Smooth muscle cell (in vitro differentiated cells): ENCODE measurements around the gene LPIN2. TPM values are rescaled to one million over a fixed set of nuclear protein-coding genes. Genes with fewer than 3 reads are reported as not detected.

Experiments used
- DNase-seq: peaks from one replicate; lab custom pipeline; 2025; ENCODE audit not compliant: unreplicated experiment; lab: John Stamatoyannopoulos, UW
- H2AFZ ChIP-seq: fragments of 200-600 bp; sonication (generic); 2 replicates; pipeline ENCODE4 v1.6.0; 2016; ENCODE audit warnings: antibody characterized with exemption, low read depth, mild to moderate bottlenecking
- H3F3A ChIP-seq: fragments of 200-600 bp; sonication (generic); 2 replicates; pipeline ENCODE4 v1.6.0; 2017; ENCODE audit warnings: antibody characterized with exemption, low read depth
- H3K27ac ChIP-seq: fragments of 200-600 bp; sonication (generic); 2 replicates; pipeline ENCODE4 v1.5.1; 2016; ENCODE audit warnings: low read depth, mild to moderate bottlenecking
- H3K27me3 ChIP-seq: fragments of 200-600 bp; sonication (generic); 2 replicates; pipeline ENCODE4 v1.6.1; 2016; ENCODE audit warnings: low read depth, mild to moderate bottlenecking
- H3K36me3 ChIP-seq: fragments of 200-600 bp; sonication (generic); 2 replicates; pipeline ENCODE4 v1.5.1; 2016; ENCODE audit warnings: low read depth
- H3K4me1 ChIP-seq: fragments of 200-600 bp; sonication (generic); 2 replicates; pipeline ENCODE4 v1.5.1; 2016; ENCODE audit warnings: low read depth
- H3K4me2 ChIP-seq: fragments of 200-600 bp; sonication (generic); 2 replicates; pipeline ENCODE4 v1.6.0; 2016; ENCODE audit warnings: mild to moderate bottlenecking
- H3K4me3 ChIP-seq: fragments of 200-600 bp; sonication (generic); 2 replicates; pipeline ENCODE4 v1.5.1; 2016; ENCODE audit warnings: mild to moderate bottlenecking
- H3K79me2 ChIP-seq: fragments of 200-600 bp; sonication (generic); 2 replicates; pipeline ENCODE4 v1.6.0; 2016; ENCODE audit warnings: low read depth, mild to moderate bottlenecking
- H3K9ac ChIP-seq: fragments of 200-600 bp; sonication (generic); 2 replicates; pipeline ENCODE4 v1.6.0; 2016; ENCODE audit warnings: low read depth
- H3K9me3 ChIP-seq: fragments of 200-600 bp; sonication (generic); replicated peaks from 2 replicates; pipeline ENCODE4 v1.5.1; 2016; ENCODE audit warnings: low read depth
- H4K20me1 ChIP-seq: fragments of 200-600 bp; sonication (generic); 2 replicates; pipeline ENCODE4 v1.6.0; 2016; ENCODE audit warnings: low read depth
- CTCF ChIP-seq: fragments of 200-600 bp; sonication (generic); IDR thresholded peaks from 2 replicates; pipeline ENCODE4 v1.5.1; 2017; ENCODE audit warnings: borderline replicate concordance, mild to moderate bottlenecking, antibody characterized with exemption; ENCODE audit not compliant: insufficient read depth, poor library complexity, severe bottlenecking
- WGBS: methylation state at CpG from one replicate; pipeline ENCODE4 v1.1.7; 2016; ENCODE audit warnings: low lambda C conversion rate; 5-methylcytosine and 5-hydroxymethylcytosine counted together
- polyA plus RNA-seq: library from polyadenylated mRNA; unstranded; fragments of >200 nt; fragmentation: Nextera tagmentation; extraction: Ambion mirVana; gene quantifications from 2 replicates; pipeline ENCODE4 v1.2.1, GENCODE V29; 2016
- total RNA-seq: library from RNA; depleted of rRNA; stranded (reverse); fragments of >200 nt; gene quantifications from 2 replicates; pipeline ENCODE4 v1.2.3, GENCODE V29; 2014

The LPIN2 gene
- total and polyA plus RNA-seq, 2 experiments from 2014 or later = 15.4 to 20.0 TPM

- WGBS = 76% methylated on average over 2 of the region's 2 CpGs
- Histone ChIP-seq H3K79me2 (peaks cover 36% of the 10 kb centered on the region), H3K4me1 (peaks cover 22% of the 10 kb centered on the region)
Observed at GRCh38 chr18:2982452-2983269, 30.3 kb downstream of the LPIN2 start.

GRCh38 chr18:2982022-2982421 is 30.9 kb downstream of the LPIN2 start:
- Histone ChIP-seq H3K27ac (peak overlapping the region; percentile 39), H3K27me3 (no peaks in the 10 kb centered on the region)
- WGBS = 91% methylated on average over 1 of the region's 1 CpG

More at GRCh38 chr18:2982452-2983269, 30.3 kb downstream of the LPIN2 start:
- Histone ChIP-seq H4K20me1 (peaks cover 59% of the 10 kb centered on the region), H3F3A (peaks cover 4% of the 10 kb centered on the region), H3K9ac (no peak overlapping the region), H3K4me2 (peak overlapping the region; percentile 32), H3K36me3 (no peaks in the 10 kb centered on the region), H3K27ac (no peak overlapping the region), H3K9me3 (no peaks in the 10 kb centered on the region), H3K4me3 (peak overlapping the region; percentile 15), H3K27me3 (no peaks in the 10 kb centered on the region), H2AFZ (no peak overlapping the region)
- no peak for DNase-seq
- TF ChIP-seq CTCF = no peak

GRCh38 chr18:2981212-2981728 is 31.7 kb downstream of the LPIN2 start:
- no peak for TF ChIP-seq CTCF
- H3K79me2 ChIP-seq = peaks cover 39% of the 10 kb centered on the region
- DNase-seq = no peak
- peak overlapping the region; percentile 15 for H3K4me3 ChIP-seq
- peaks cover 50% of the 10 kb centered on the region for H4K20me1 ChIP-seq
- H3K36me3 ChIP-seq = no peaks in the 10 kb centered on the region
- no peaks in the 10 kb centered on the region for H3K9me3 ChIP-seq
- WGBS = 26% methylated on average over 6 of the region's 6 CpGs
- H3K27ac ChIP-seq = peak overlapping the region; percentile 39
- H3F3A ChIP-seq = peaks cover 4% of the 10 kb centered on the region
- H2AFZ ChIP-seq = no peak overlapping the region
- H3K4me2 ChIP-seq = peak overlapping the region; percentile 32
- H3K9ac ChIP-seq = no peak overlapping the region
- peaks cover 22% of the 10 kb centered on the region for H3K4me1 ChIP-seq
- H3K27me3 ChIP-seq = no peaks in the 10 kb centered on the region

More at GRCh38 chr18:2982022-2982421, 30.9 kb downstream of the LPIN2 start:
- no peak for DNase-seq
- H3K9ac ChIP-seq = no peak overlapping the region
- peak overlapping the region; percentile 15 for H3K4me3 ChIP-seq
- peaks cover 22% of the 10 kb centered on the region for H3K4me1 ChIP-seq
- H4K20me1 ChIP-seq = peaks cover 52% of the 10 kb centered on the region
- peaks cover 4% of the 10 kb centered on the region for H3F3A ChIP-seq
- peaks cover 35% of the 10 kb centered on the region for H3K79me2 ChIP-seq
- no peaks in the 10 kb centered on the region for H3K9me3 ChIP-seq
- no peak for TF ChIP-seq CTCF
- no peaks in the 10 kb centered on the region for H3K36me3 ChIP-seq
- no peak overlapping the region for H2AFZ ChIP-seq
- H3K4me2 ChIP-seq = peak overlapping the region; percentile 32
